ENCODE measurements around the gene PHTF1.

PHTF1 gene

GRCh38 chr1:113759333-113760101 is at the start of gene PHTF1:
TSS of gene PHTF1 (minus strand) at chr1:113759486. CDS start at chr1:113758703, 783 bp downstream.
- DNase-seq: peak; percentile 71

GRCh38 chr1:113808450-113809195 is 49.3 kb upstream of the PHTF1 start:
- no peak for DNase-seq

- no peak for DNase-seq
These were observed 46.4 kb upstream of the PHTF1 start for GRCh38 chr1:113805639-113806038.

- no peak for DNase-seq
These were observed 45.9 kb upstream of the PHTF1 start for GRCh38 chr1:113805256-113805531.

DNA sequence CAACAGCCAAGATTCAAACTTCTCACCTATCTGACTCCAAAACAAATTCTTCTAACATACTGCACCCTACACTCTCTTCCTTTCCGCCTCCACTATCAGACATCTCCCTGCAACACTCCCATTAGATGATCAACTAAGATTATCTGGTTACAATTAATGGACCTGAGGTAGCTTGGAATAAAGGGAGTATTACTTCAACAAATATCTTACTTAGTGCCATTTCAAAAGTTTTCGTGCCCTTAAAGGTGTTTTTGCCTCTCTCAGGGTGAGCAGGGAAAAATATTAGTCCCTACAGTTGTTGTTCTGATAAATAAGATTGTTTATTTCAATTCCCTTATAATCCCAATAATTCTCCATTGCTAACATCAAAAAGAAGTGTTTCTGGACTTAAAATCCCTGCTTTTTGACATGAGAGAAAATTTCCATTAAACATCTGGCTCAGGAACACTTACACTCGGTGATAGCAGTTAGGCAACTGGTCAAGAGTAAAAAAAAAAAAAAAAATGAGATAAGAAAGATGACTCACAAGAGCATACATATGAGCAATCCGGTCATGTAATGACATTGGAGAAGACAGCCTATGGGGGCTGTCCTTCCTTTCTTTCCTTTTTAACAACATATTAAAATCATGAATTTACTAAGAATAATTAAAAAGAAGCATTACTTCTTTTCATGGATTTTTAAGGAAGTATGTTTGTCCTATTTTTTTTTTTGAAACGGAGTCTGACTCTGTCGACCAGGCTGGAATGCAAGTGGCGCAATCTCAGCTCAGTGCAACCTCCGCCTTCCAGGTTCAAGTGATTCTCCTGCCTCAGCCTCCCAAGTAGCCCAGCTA is 45.4 kb upstream of the PHTF1 start:
- no peak for DNase-seq

GRCh38 chr1:113802367-113803007 is 43.2 kb upstream of the PHTF1 start:
- DNase-seq: no peak

GRCh38 chr1:113800487-113800886 is 41.2 kb upstream of the PHTF1 start:
- no peak for DNase-seq

DNA sequence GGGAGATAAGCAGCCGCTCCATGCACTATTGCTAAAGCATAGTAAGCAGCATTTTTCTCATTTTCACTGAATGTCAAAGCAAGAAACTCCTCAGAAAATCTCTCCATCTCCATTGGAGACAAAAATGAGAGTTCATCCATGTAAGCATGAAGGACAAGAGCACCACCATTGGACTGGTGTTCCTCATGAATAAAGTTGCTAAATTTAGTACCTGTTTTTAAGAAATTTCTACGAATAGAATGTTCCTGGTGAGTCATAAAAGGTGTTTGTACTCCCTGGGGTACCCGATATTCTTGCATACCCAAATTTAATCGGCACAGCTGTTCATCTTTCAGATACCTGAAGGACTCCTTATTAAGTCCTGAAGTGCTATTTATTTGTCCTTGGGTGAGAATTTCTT is 38.2 kb upstream of the PHTF1 start:
- DNase-seq: no peak

- no peak for DNase-seq
These were observed 34.9 kb upstream of the PHTF1 start for GRCh38 chr1:113793878-113794834.

GRCh38 chr1:113792986-113793385 is 33.7 kb upstream of the PHTF1 start:
- no peak for DNase-seq

GRCh38 chr1:113792471-113792870 is 33.2 kb upstream of the PHTF1 start:
- no peak for DNase-seq

GRCh38 chr1:113788802-113789201 is 29.5 kb upstream of the PHTF1 start:
- no peak for DNase-seq

- no peak for DNase-seq
These were observed 28.4 kb upstream of the PHTF1 start for GRCh38 chr1:113787663-113788062.

DNA sequence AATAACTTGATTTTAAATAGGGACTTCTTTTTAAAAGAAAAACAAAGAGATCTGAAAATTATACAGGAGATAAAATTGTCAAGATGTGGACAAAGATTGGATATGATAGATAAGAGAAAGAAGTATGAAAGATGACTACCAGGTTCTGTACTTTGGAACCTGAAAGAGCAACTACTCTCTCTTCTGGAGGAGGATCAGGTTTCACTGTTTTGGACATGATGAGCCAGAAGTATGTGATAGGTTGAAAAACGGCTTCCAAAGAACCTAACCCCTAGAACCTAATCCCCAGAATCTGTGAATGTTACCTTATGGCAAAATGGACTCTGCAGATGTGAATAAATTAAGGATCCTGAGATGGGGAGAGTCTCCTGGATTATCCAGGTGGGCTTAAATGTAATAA is 26.8 kb upstream of the PHTF1 start:
- no peak for DNase-seq

DNA sequence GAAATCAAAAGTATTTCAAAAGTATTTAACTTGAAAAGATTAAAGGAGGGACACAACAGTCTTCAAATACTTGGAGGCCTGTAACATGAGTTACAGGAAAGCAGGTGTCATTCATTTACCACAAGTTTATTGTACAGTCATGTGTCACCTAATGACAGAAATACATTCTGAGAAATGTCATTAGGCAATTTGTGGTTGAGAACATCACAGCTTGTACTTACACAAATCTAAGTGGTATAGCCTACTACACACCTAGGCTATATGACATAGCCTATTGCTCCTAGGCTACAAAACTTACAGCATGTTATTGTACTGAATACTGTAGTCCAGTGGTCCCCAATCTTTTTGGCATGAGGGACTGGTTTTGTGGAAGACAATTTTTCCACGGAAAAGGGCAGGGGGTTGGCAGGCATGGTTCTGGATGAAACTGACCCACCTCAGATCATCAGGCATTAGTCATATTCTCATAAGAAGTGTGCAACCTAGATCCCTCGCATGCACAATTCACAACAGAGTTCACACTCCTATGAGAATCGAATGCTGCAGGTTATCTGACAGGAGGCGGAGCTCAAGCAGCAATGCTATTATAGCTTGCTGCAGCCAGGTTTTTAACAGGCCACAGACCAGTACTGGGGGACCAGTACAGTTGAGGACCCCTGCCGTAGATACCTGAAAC is 25.0 kb upstream of the PHTF1 start:
- DNase-seq: no peak

GRCh38 chr1:113783254-113784103 is 24.2 kb upstream of the PHTF1 start:
- DNase-seq: no peak

- DNase-seq: no peak
These were observed 23.1 kb upstream of the PHTF1 start for GRCh38 chr1:113782406-113782805.

GRCh38 chr1:113780374-113781146 is 21.3 kb upstream of the PHTF1 start:
- no peak for DNase-seq

DNA sequence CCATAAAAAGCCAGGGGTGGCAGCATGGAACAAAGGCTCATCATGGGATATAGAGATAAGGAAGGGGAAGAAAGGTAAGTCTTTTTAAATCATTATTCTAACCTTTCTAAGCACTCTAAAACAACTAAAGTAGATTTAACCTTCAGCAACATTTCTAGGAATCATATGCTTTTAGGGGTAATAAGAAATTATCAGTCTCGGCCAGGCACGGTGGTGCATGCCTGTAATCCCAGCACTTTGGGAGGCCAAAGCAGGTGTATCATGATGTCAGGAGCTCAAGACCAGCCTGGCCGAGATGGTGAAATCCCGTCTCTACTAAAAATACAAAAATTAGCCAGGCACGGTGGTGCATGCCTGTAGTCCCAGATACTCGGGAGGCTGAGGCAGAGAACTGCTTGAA is 20.3 kb upstream of the PHTF1 start:
- no peak for DNase-seq

- no peak for DNase-seq
These were observed 18.3 kb upstream of the PHTF1 start for GRCh38 chr1:113777561-113777960.

Measured in NCI-H748 treated with DMSO at 0.1 percent for 48 hours (cell line).